GM12892 (cell line): ENCODE data around the gene SPIB.

Experiments
- DNase-seq: peaks from one replicate; pipeline ENCODE4 v3.0.0; 2011; ENCODE audit not compliant: insufficient read length
- FAIRE-seq: peaks from 2 replicates; lab custom pipeline; 2011; peaks lifted over from hg19 to GRCh38; lab: Jason Lieb, UNC
- POLR2A ChIP-seq: IDR thresholded peaks from 2 replicates; pipeline ENCODE4 v1.6.1; 2011; ENCODE audit warnings: low read depth, low read length, control low read depth
- POLR2AphosphoS5 ChIP-seq: IDR thresholded peaks from 2 replicates; pipeline ENCODE4 v1.6.1; 2011; ENCODE audit warnings: low read depth, low read length, control low read depth
- TAF1 ChIP-seq: IDR thresholded peaks from 2 replicates; pipeline ENCODE4 v1.6.1; 2011; ENCODE audit warnings: low read depth, mild to moderate bottlenecking, control low read depth, low read length, borderline replicate concordance

Gene SPIB

GRCh38 chr19:50480281-50481111 is 61.8 kb downstream of the SPIB start:
- no peak for DNase-seq
- no peak for FAIRE-seq
- TF ChIP-seq TAF1, result no peak
- no peak for TF ChIP-seq POLR2A
- TF ChIP-seq POLR2AphosphoS5, result no peak
